SK-MEL-5 (cell line): ENCODE data around the gene TAC3. TPM values are rescaled to one million over a fixed set of nuclear protein-coding genes. Genes with fewer than 3 reads are reported as not detected.

Source experiments
- DNase-seq: peaks from one replicate; pipeline ENCODE4 v3.0.0-alpha.2; 2016; ENCODE audit warnings: low read depth, low spot score
- in situ Hi-C: cut with HindIII; loops from 2 replicates; pipeline ENCODE4 v1.10.0; 2016; ENCODE audit warnings: low sequenced_read_pairs, high pct_unique_total_duplicates, low pct_unique_long_range_greater_than_20kb
- total RNA-seq: library from RNA; depleted of rRNA; stranded (reverse); fragments of >200 nt; shearing (Covaris generic); gene quantifications from 2 replicates; pipeline ENCODE4 v1.2.3, GENCODE V29; 2014

Gene TAC3
- total RNA-seq, 1 experiment from 2014 or later = not detected

- in situ Hi-C loops = no loop called here
These were observed 4.6 kb downstream of the TAC3 start for GRCh38 chr12:57011438-57012424.

GRCh38 chr12:57010627-57011247, 5.6 kb downstream of the TAC3 start:
- in situ Hi-C loops = no loop called here
- no peak for DNase-seq

More at GRCh38 chr12:57011438-57012424, 4.6 kb downstream of the TAC3 start:
- DNase-seq = no peak

- no peak for DNase-seq
- in situ Hi-C loops = no loop called here
These were observed 6.2 kb downstream of the TAC3 start for GRCh38 chr12:57009949-57010626.

- DNase-seq = peak; percentile 80
- in situ Hi-C loops = no loop called here
These were observed 8.2 kb downstream of the TAC3 start for GRCh38 chr12:57008178-57008577.

- in situ Hi-C loops = no loop called here
- DNase-seq = no peak
These were observed 9.4 kb downstream of the TAC3 start for GRCh38 chr12:57006809-57007475.

GRCh38 chr12:57005980-57006808, 10.1 kb downstream of the TAC3 start, which contains the start of gene ZBTB39:
ZBTB39 (minus strand) TSS chr12:57006546; CDS start chr12:57004917, 1,629 bp downstream.
- in situ Hi-C loops = no loop called here
- DNase-seq = peak; percentile 56

GRCh38 chr12:57004651-57005050, 11.7 kb downstream of the TAC3 start:
- in situ Hi-C loops = no loop called here
- DNase-seq = no peak

- in situ Hi-C loops = no loop called here
These were observed 12.9 kb downstream of the TAC3 start for GRCh38 chr12:57003395-57003794.

GRCh38 chr12:57001448-57001906, 14.9 kb downstream of the TAC3 start:
- in situ Hi-C loops = no loop called here
- DNase-seq = peak; percentile 72

More at GRCh38 chr12:57003395-57003794, 12.9 kb downstream of the TAC3 start:
- DNase-seq = no peak

GRCh38 chr12:57000393-57000792, 15.9 kb downstream of the TAC3 start:
- DNase-seq = no peak
- in situ Hi-C loops = no loop called here

GRCh38 chr12:56999456-56999855, 16.9 kb downstream of the TAC3 start:
- DNase-seq = no peak
- in situ Hi-C loops = loop anchor here (25.0 kb wide), 1 partner anchor 237 kb away; the partner anchor contains the start of genes HSD17B6 and PRIM1

GRCh38 chr12:56998981-56999380, 17.3 kb downstream of the TAC3 start:
- DNase-seq = no peak
- in situ Hi-C loops = loop anchor here (25.0 kb wide), 1 partner anchor 237 kb away; the partner anchor contains the start of genes HSD17B6 and PRIM1

GRCh38 chr12:56998316-56998715, 18.0 kb downstream of the TAC3 start:
- in situ Hi-C loops = loop anchor here (25.0 kb wide), 1 partner anchor 236 kb away; the partner anchor contains the start of genes HSD17B6 and PRIM1
- no peak for DNase-seq

- DNase-seq = no peak
- in situ Hi-C loops = loop anchor here (25.0 kb wide), 1 partner anchor 235 kb away; the partner anchor contains the start of genes HSD17B6 and PRIM1
These were observed 19.4 kb downstream of the TAC3 start for GRCh38 chr12:56996793-56997545.

- in situ Hi-C loops = loop anchor here (25.0 kb wide), 1 partner anchor 234 kb away; the partner anchor contains the start of genes HSD17B6 and PRIM1
- DNase-seq = no peak
These were observed 20.3 kb downstream of the TAC3 start for GRCh38 chr12:56995930-56996496.
